ENCODE results near the gene SNX27. TPM values are rescaled to one million over a fixed set of nuclear protein-coding genes. Genes with fewer than 3 reads are reported as not detected.
"Not testable (repeated sequence)": the region's sequence is repeated elsewhere in the genome, so short reads cannot be mapped to it uniquely, and the experiment has no call there.

The SNX27 gene
- total RNA-seq, 8 experiments from 2014 or later: 13.9 to 38.7 (median 31.0) TPM

DNA sequence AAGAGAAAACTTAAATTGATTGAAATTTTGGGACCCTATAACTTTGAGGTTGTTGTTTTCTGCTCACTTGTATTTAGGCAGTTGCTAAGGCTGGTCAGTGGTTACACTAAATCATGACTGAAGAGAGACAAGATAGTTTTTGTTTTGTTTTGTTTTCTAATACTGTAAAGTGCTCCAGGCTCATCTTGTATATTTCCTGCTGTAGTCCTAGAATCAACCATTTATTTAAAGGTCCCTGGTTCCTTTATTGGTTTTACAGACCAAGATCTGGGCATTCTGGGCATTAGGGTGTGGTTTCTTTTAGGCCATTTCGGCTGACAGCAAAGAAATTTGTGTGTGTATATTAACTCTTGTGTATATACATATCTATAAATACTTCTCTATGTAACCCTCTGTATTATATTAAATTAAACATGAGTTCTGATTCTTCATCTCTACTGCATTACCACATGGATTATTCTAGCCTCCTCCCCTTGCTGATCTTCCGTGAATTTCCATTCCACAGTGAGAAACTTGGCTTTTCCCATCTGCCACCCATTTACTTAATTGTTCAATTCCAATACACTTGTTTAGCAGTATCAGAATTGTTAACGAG, 15.0 kb downstream of the SNX27 start:
- peak in 3 of 8 experiments; percentile 65 to 97 (median 81) for ATAC-seq (replicated peaks in 6 of 8)
- in situ Hi-C loops (cut with MboI; ENCODE audit: low pct_unique_long_range_greater_than_20kb in 2 of 9, low sequenced_read_pairs in 9 of 9, unreplicated experiment in 9 of 9): no loop called here
- 8 to 100% (median 95%) methylated on average over 2 to 3 of the region's 3 CpGs; no CpG with 5 or more reads in 1 of the 10 experiments for WGBS, 10 experiments
- H3K27ac ChIP-seq: no peak overlapping the region
- H3K4me3 ChIP-seq: no peak overlapping the region
- no peaks in the 10 kb centered on the region for H3K4me1 ChIP-seq (replicated peaks in 1 of 2)

GRCh38 chr1:151629278-151629677, 17.4 kb downstream of the SNX27 start:
- Histone ChIP-seq H3K4me3 (no peak overlapping the region), H3K4me1 (replicated peaks in 1 of 2) (no peaks in the 10 kb centered on the region), H3K27ac (no peak overlapping the region)
- in situ Hi-C loops (cut with MboI; ENCODE audit: low pct_unique_long_range_greater_than_20kb in 2 of 9, low sequenced_read_pairs in 9 of 9, unreplicated experiment in 9 of 9): no loop called here
- no peak for ATAC-seq (replicated peaks in 6 of 8)
- 79 to 100% (median 86%) methylated on average over 2 to 9 of the region's 9 CpGs for WGBS, 10 experiments

GRCh38 chr1:151635479-151636072, 23.7 kb downstream of the SNX27 start:
- 24 to 94% (median 76%) methylated on average over 2 of the region's 2 CpGs for WGBS, 10 experiments
- no peak for ATAC-seq (replicated peaks in 6 of 8)
- Histone ChIP-seq H3K4me3 (no peak overlapping the region), H3K27ac (no peak overlapping the region), H3K4me1 (replicated peaks in 1 of 2) (no peaks in the 10 kb centered on the region)
- in situ Hi-C loops (cut with MboI; ENCODE audit: low pct_unique_long_range_greater_than_20kb in 2 of 9, low sequenced_read_pairs in 9 of 9, unreplicated experiment in 9 of 9): no loop called here

GRCh38 chr1:151638074-151638775, 26.4 kb downstream of the SNX27 start:
- in situ Hi-C loops (cut with MboI; ENCODE audit: low pct_unique_long_range_greater_than_20kb in 2 of 9, low sequenced_read_pairs in 9 of 9, unreplicated experiment in 9 of 9): no loop called here
- Histone ChIP-seq H3K4me3 (no peak overlapping the region), H3K4me1 (replicated peaks in 1 of 2) (no peaks in the 10 kb centered on the region), H3K27ac (no peak overlapping the region)
- WGBS, 10 experiments: 84 to 100% (median 96%) methylated on average over 1 to 2 of the region's 2 CpGs; no CpG with 5 or more reads in 1 of the 10 experiments
- no peak for ATAC-seq (replicated peaks in 6 of 8)

- 80 to 100% (median 90%) methylated on average over 1 to 9 of the region's 9 CpGs; no CpG with 5 or more reads in 1 of the 10 experiments for WGBS, 10 experiments
- Histone ChIP-seq H3K27ac (no peak overlapping the region), H3K4me3 (no peak overlapping the region), H3K4me1 (replicated peaks in 1 of 2) (no peaks in the 10 kb centered on the region)
- ATAC-seq (replicated peaks in 6 of 8): no peak
- in situ Hi-C loops (cut with MboI; ENCODE audit: low pct_unique_long_range_greater_than_20kb in 2 of 9, low sequenced_read_pairs in 9 of 9, unreplicated experiment in 9 of 9): no loop called here
These were observed 27.0 kb downstream of the SNX27 start for GRCh38 chr1:151638812-151639211.

- Histone ChIP-seq H3K4me3 (no peak overlapping the region), H3K27ac (no peak overlapping the region), H3K4me1 (replicated peaks in 1 of 2) (no peaks in the 10 kb centered on the region)
- in situ Hi-C loops (cut with MboI; ENCODE audit: low pct_unique_long_range_greater_than_20kb in 2 of 9, low sequenced_read_pairs in 9 of 9, unreplicated experiment in 9 of 9): no loop called here
- no peak for ATAC-seq (replicated peaks in 6 of 8)
- WGBS, 10 experiments: 0 to 59% (median 20%) methylated on average over 1 to 2 of the region's 2 CpGs; no CpG with 5 or more reads in 1 of the 10 experiments
These were observed 27.6 kb downstream of the SNX27 start for GRCh38 chr1:151639466-151639865.

DNA sequence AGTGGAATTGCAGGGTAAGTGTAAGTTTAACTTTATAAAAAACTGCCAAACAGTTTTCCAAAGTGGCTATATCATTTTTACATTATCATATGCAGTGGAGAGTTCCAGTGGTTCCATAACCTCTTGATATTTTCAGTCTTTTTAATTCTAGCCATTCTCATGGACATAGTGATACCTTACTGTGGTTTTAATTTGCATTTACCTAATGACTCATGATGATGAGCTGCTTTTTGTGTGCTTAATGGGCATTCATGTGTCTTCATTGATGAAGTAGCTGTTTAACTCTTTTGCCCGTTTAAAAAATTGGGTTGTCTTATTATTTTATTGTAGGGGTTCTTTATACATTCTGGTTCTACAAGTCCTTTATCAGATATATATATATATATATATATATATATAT, 29.4 kb downstream of the SNX27 start:
- 83 to 100% (median 100%) methylated on average over 1 of the region's 1 CpG; no CpG with 5 or more reads in 3 of the 10 experiments for WGBS, 10 experiments
- no peak overlapping the region for H3K4me3 ChIP-seq
- no peak for ATAC-seq (replicated peaks in 6 of 8)
- H3K4me1 ChIP-seq (replicated peaks in 1 of 2): no peaks in the 10 kb centered on the region
- in situ Hi-C loops (cut with MboI; ENCODE audit: low pct_unique_long_range_greater_than_20kb in 2 of 9, low sequenced_read_pairs in 9 of 9, unreplicated experiment in 9 of 9): no loop called here
- no peak overlapping the region for H3K27ac ChIP-seq

- in situ Hi-C loops (cut with MboI; ENCODE audit: low pct_unique_long_range_greater_than_20kb in 2 of 9, low sequenced_read_pairs in 9 of 9, unreplicated experiment in 9 of 9); ATAC-seq (replicated peaks in 6 of 8); H3K27ac ChIP-seq; H3K4me3 ChIP-seq; H3K4me1 ChIP-seq (replicated peaks in 1 of 2): not testable (repeated sequence)
- WGBS, 10 experiments: 67 to 100% (median 91%) methylated on average over 1 to 11 of the region's 11 CpGs; no CpG with 5 or more reads in 1 of the 10 experiments
These were observed 31.2 kb downstream of the SNX27 start for GRCh38 chr1:151643085-151643484.

GRCh38 chr1:151644001-151644400, 32.2 kb downstream of the SNX27 start:
- Histone ChIP-seq H3K4me1 (replicated peaks in 1 of 2) (no peaks in the 10 kb centered on the region), H3K27ac (no peak overlapping the region), H3K4me3 (no peak overlapping the region)
- no peak for ATAC-seq (replicated peaks in 6 of 8)
- WGBS, 10 experiments: 80 to 100% (median 100%) methylated on average over 1 to 2 of the region's 2 CpGs
- in situ Hi-C loops (cut with MboI; ENCODE audit: low pct_unique_long_range_greater_than_20kb in 2 of 9, low sequenced_read_pairs in 9 of 9, unreplicated experiment in 9 of 9): no loop called here

GRCh38 chr1:151653397-151653796, 41.5 kb downstream of the SNX27 start:
- Histone ChIP-seq H3K4me3 (no peak overlapping the region), H3K4me1 (replicated peaks in 1 of 2) (no peaks in the 10 kb centered on the region), H3K27ac (no peak overlapping the region)
- in situ Hi-C loops (cut with MboI; ENCODE audit: low pct_unique_long_range_greater_than_20kb in 2 of 9, low sequenced_read_pairs in 9 of 9, unreplicated experiment in 9 of 9): no loop called here
- WGBS, 10 experiments: 88 to 100% (median 100%) methylated on average over 1 of the region's 1 CpG; no CpG with 5 or more reads in 4 of the 10 experiments
- no peak for ATAC-seq (replicated peaks in 6 of 8)

DNA sequence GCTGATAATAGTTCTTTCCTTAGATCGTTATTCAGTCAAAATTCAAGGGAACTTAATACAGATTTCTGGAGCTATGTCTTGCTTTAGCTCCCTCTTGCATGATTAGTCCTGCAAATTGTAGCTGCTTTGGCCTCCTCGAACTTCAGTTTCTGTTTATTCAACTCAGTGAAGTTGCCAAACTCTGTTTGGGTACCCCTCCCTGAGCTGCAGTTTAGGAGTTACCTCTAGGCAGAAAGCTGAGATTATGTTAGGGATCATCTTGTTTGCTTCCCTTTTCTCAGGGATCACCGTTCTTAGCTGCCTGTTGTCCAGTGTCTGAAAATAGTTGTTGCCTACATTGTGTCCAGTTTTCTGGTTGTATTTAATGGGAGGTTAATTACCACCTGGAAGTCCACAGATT, 43.5 kb downstream of the SNX27 start:
- Histone ChIP-seq H3K27ac (no peak overlapping the region), H3K4me1 (replicated peaks in 1 of 2) (no peaks in the 10 kb centered on the region), H3K4me3 (no peak overlapping the region)
- WGBS, 10 experiments: 51 to 100% (median 87%) methylated on average over 1 to 3 of the region's 3 CpGs
- peak in 1 of 8 experiments; percentile 47 for ATAC-seq (replicated peaks in 6 of 8)
- in situ Hi-C loops (cut with MboI; ENCODE audit: low pct_unique_long_range_greater_than_20kb in 2 of 9, low sequenced_read_pairs in 9 of 9, unreplicated experiment in 9 of 9): no loop called here

DNA sequence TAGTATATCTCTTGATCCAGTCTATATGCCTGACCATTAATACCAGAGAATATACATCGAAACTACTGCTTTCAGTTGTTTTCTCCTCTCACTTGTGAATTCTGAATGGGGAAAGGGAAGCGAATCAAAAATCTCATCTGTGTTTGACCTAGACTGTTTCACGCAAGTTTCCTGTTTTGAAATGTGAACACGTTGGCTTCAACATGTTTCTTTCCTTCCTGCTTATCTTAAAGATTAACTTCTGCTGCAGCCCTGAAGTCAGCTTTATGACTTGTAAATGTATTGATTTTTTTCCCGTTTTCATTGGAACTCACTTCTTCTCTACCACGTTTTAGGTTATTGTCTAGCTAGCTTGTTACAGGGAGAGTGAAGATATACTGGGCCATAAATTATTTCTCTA, 49.9 kb downstream of the SNX27 start:
- 70 to 98% (median 88%) methylated on average over 2 to 6 of the region's 6 CpGs for WGBS, 10 experiments
- in situ Hi-C loops (cut with MboI; ENCODE audit: low pct_unique_long_range_greater_than_20kb in 2 of 9, low sequenced_read_pairs in 9 of 9, unreplicated experiment in 9 of 9): no loop called here
- Histone ChIP-seq H3K4me1 (replicated peaks in 1 of 2) (no peaks in the 10 kb centered on the region), H3K27ac (no peak overlapping the region), H3K4me3 (no peak overlapping the region)
- ATAC-seq (replicated peaks in 6 of 8): no peak

- no peaks in the 10 kb centered on the region for H3K4me1 ChIP-seq (replicated peaks in 1 of 2)
- in situ Hi-C loops (cut with MboI; ENCODE audit: low pct_unique_long_range_greater_than_20kb in 2 of 9, low sequenced_read_pairs in 9 of 9, unreplicated experiment in 9 of 9): no loop called here
- no peak overlapping the region for H3K4me3 ChIP-seq
- 70 to 100% (median 90%) methylated on average over 1 to 3 of the region's 3 CpGs for WGBS, 10 experiments
- H3K27ac ChIP-seq: no peak overlapping the region
- no peak for ATAC-seq (replicated peaks in 6 of 8)
These were observed 56.2 kb downstream of the SNX27 start for GRCh38 chr1:151668090-151668489.
